HepG2 (cell line): ENCODE results near the gene ZNF653. TPM values are rescaled to one million over a fixed set of nuclear protein-coding genes. Genes with fewer than 3 reads are reported as not detected.

Source experiments
- GABPA ChIP-seq, 2 experiments: IDR thresholded peaks; 2 replicates each; pipeline ENCODE4 v1.6.1; 2011 to 2016; ENCODE audit warnings: low read depth in 2 of 2, low read length in 1 of 2, missing biosample characterization in 1 of 2, missing genetic modification characterization in 1 of 2
- HMGA1 ChIP-seq: sonication (generic); formaldehyde crosslinking; conservative IDR thresholded peaks from 2 replicates; pipeline ENCODE4 v1.4.0; 2020; ENCODE audit warnings: missing genetic modification reagents
- MEIS2 ChIP-seq: sonication (generic); formaldehyde crosslinking; IDR thresholded peaks from 2 replicates; pipeline ENCODE4 v1.9.0; 2021; ENCODE audit warnings: mild to moderate bottlenecking, missing genetic modification reagents
- POLR2AphosphoS5 ChIP-seq: IDR thresholded peaks from 2 replicates; pipeline ENCODE4 v1.6.1; 2012; ENCODE audit warnings: low read depth, low read length
- RNF2 ChIP-seq: fragments of 450-650 bp; conservative IDR thresholded peaks from 2 replicates; pipeline ENCODE4 v1.6.1; 2016; ENCODE audit warnings: low read depth
- TBX3 ChIP-seq: fragments of 450-650 bp; IDR thresholded peaks from 2 replicates; pipeline ENCODE4 v1.6.1; 2017; ENCODE audit warnings: antibody characterized with exemption, mild to moderate bottlenecking, inconsistent platforms, borderline replicate concordance
- ZMYM2 ChIP-seq: sonication (generic); formaldehyde crosslinking; IDR thresholded peaks from 2 replicates; pipeline ENCODE4 v1.8.0; 2022; ENCODE audit warnings: mild to moderate bottlenecking, missing genetic modification reagents
- ZNF235 ChIP-seq: sonication (generic); formaldehyde crosslinking; IDR thresholded peaks from 2 replicates; pipeline ENCODE4 v1.8.1; 2023; ENCODE audit warnings: mild to moderate bottlenecking, missing genetic modification reagents, borderline replicate concordance
- ZNF567 ChIP-seq: sonication (generic); formaldehyde crosslinking; IDR thresholded peaks from 2 replicates; pipeline ENCODE4 v1.8.1; 2023; ENCODE audit warnings: mild to moderate bottlenecking, missing genetic modification reagents, borderline replicate concordance
- polyA plus RNA-seq, 8 experiments: library from polyadenylated mRNA; depleted of rRNA in 3 of 8; stranded (reverse) in 7 of 8; unstranded in 1 of 8; fragments of >200 nt; fragmentation: Illumina TruSeq in 4 of 8; extraction: Trizol in 4 of 8; gene quantifications; 2 replicates each; pipeline versions ENCODE4 v1.2.1 to v1.2.3, GENCODE V29; 2011 to 2016; ENCODE audit warnings: low read depth in 4 of 8, missing spikeins in 1 of 8, mixed read lengths in 1 of 8; ENCODE audit not compliant: insufficient read depth in 1 of 8
- total RNA-seq, 5 experiments: library from RNA; depleted of rRNA; stranded (reverse); fragments of >200 nt; fragmentation: Illumina TruSeq; extraction: Trizol; gene quantifications; 2 replicates each; pipeline ENCODE4 v1.2.3, GENCODE V29; 2016; ENCODE audit warnings: low read depth in 1 of 5
- TF ChIP-seq, protein P1 (sequence below): sonication (generic); formaldehyde crosslinking; IDR thresholded peaks from 2 replicates; pipeline ENCODE4 v1.5.0; 2020; ENCODE audit warnings: mild to moderate bottlenecking, missing genetic modification reagents
- TF ChIP-seq, protein P2 (sequence below): sonication (generic); formaldehyde crosslinking; IDR thresholded peaks from 2 replicates; pipeline ENCODE4 v1.4.0; 2020; ENCODE audit warnings: missing genetic modification reagents
- TF ChIP-seq, protein P3 (sequence below): sonication (generic); formaldehyde crosslinking; IDR thresholded peaks from 2 replicates; pipeline ENCODE4 v1.5.0; 2020; ENCODE audit warnings: missing genetic modification reagents, mild to moderate bottlenecking, borderline replicate concordance
- TF ChIP-seq, protein P4 (sequence below): sonication (generic); formaldehyde crosslinking; IDR thresholded peaks from 2 replicates; pipeline ENCODE4 v1.4.0; 2020; ENCODE audit warnings: missing genetic modification reagents, borderline replicate concordance
- TF ChIP-seq, protein P5 (sequence below): sonication (generic); formaldehyde crosslinking; IDR thresholded peaks from 2 replicates; pipeline ENCODE4 v1.4.0; 2020; ENCODE audit warnings: missing genetic modification reagents

The ZNF653 gene
- total and polyA plus RNA-seq, 2 of the 13 experiments (the other 11 are each of a cell fraction or from before 2014, with no cell fraction given) = 4.7 to 7.1 TPM

DNA sequence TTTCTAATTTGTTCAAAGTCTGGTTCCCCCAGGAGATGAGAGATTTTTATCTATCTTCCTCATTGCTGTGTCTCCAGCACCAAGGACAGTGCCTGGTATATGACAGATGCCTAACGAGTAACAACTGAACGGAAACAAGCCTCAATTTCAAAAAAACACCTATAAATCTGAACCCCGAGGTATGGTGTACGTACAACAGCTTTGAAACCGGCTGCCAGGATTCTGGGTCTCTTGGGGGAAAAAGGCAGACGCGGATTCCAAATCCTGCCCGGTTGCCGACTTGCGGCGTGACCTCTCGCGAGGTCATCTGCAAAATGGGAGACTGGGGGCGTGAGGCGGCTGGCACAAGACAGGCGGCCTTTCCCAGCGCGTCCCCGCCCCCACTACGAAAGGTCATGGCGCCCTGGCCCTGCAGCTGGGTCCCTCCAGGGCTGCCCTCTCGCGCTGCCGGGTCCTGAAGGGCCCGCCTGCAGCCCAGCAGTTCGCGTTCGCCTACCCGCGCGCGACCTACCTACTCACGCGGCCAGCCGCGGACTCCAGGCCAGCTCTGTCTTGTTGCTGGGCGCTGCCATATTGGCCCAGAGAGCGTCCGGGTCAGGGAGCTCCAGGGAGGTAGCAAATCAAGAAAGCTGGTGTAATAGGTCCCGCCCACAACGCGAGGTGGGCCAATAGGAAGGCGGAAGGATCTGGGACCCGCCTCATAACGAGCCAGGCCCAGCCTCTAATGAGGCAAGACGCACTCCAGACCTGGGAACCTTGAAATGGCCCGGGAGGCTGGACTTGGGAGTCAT, 23.1 kb upstream of the ZNF653 start, which contains the start of gene ECSIT (continued):
- TF ChIP-seq, protein P1, sequence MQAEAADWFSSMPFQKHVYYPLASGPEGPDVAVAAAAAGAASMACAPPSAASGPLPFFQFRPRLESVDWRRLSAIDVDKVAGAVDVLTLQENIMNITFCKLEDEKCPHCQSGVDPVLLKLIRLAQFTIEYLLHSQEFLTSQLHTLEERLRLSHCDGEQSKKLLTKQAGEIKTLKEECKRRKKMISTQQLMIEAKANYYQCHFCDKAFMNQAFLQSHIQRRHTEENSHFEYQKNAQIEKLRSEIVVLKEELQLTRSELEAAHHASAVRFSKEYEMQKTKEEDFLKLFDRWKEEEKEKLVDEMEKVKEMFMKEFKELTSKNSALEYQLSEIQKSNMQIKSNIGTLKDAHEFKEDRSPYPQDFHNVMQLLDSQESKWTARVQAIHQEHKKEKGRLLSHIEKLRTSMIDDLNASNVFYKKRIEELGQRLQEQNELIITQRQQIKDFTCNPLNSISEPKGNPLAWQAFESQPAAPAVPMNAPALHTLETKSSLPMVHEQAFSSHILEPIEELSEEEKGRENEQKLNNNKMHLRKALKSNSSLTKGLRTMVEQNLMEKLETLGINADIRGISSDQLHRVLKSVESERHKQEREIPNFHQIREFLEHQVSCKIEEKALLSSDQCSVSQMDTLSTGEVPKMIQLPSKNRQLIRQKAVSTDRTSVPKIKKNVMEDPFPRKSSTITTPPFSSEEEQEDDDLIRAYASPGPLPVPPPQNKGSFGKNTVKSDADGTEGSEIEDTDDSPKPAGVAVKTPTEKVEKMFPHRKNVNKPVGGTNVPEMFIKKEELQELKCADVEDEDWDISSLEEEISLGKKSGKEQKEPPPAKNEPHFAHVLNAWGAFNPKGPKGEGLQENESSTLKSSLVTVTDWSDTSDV (CRISPR knock-in tag) = 0 out of 2 replicates have a peak, but pooled peaks have one; percentile 47
- TF ChIP-seq, protein P2, sequence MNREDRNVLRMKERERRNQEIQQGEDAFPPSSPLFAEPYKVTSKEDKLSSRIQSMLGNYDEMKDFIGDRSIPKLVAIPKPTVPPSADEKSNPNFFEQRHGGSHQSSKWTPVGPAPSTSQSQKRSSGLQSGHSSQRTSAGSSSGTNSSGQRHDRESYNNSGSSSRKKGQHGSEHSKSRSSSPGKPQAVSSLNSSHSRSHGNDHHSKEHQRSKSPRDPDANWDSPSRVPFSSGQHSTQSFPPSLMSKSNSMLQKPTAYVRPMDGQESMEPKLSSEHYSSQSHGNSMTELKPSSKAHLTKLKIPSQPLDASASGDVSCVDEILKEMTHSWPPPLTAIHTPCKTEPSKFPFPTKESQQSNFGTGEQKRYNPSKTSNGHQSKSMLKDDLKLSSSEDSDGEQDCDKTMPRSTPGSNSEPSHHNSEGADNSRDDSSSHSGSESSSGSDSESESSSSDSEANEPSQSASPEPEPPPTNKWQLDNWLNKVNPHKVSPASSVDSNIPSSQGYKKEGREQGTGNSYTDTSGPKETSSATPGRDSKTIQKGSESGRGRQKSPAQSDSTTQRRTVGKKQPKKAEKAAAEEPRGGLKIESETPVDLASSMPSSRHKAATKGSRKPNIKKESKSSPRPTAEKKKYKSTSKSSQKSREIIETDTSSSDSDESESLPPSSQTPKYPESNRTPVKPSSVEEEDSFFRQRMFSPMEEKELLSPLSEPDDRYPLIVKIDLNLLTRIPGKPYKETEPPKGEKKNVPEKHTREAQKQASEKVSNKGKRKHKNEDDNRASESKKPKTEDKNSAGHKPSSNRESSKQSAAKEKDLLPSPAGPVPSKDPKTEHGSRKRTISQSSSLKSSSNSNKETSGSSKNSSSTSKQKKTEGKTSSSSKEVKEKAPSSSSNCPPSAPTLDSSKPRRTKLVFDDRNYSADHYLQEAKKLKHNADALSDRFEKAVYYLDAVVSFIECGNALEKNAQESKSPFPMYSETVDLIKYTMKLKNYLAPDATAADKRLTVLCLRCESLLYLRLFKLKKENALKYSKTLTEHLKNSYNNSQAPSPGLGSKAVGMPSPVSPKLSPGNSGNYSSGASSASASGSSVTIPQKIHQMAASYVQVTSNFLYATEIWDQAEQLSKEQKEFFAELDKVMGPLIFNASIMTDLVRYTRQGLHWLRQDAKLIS (CRISPR knock-in tag) = no peak
- 0 out of 2 replicates have a peak, but pooled peaks have one; percentile 84 for TF ChIP-seq ZNF567 (CRISPR knock-in tag)
- TF ChIP-seq, protein P3, sequence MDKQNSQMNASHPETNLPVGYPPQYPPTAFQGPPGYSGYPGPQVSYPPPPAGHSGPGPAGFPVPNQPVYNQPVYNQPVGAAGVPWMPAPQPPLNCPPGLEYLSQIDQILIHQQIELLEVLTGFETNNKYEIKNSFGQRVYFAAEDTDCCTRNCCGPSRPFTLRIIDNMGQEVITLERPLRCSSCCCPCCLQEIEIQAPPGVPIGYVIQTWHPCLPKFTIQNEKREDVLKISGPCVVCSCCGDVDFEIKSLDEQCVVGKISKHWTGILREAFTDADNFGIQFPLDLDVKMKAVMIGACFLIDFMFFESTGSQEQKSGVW = no peak
- TF ChIP-seq, protein P4, sequence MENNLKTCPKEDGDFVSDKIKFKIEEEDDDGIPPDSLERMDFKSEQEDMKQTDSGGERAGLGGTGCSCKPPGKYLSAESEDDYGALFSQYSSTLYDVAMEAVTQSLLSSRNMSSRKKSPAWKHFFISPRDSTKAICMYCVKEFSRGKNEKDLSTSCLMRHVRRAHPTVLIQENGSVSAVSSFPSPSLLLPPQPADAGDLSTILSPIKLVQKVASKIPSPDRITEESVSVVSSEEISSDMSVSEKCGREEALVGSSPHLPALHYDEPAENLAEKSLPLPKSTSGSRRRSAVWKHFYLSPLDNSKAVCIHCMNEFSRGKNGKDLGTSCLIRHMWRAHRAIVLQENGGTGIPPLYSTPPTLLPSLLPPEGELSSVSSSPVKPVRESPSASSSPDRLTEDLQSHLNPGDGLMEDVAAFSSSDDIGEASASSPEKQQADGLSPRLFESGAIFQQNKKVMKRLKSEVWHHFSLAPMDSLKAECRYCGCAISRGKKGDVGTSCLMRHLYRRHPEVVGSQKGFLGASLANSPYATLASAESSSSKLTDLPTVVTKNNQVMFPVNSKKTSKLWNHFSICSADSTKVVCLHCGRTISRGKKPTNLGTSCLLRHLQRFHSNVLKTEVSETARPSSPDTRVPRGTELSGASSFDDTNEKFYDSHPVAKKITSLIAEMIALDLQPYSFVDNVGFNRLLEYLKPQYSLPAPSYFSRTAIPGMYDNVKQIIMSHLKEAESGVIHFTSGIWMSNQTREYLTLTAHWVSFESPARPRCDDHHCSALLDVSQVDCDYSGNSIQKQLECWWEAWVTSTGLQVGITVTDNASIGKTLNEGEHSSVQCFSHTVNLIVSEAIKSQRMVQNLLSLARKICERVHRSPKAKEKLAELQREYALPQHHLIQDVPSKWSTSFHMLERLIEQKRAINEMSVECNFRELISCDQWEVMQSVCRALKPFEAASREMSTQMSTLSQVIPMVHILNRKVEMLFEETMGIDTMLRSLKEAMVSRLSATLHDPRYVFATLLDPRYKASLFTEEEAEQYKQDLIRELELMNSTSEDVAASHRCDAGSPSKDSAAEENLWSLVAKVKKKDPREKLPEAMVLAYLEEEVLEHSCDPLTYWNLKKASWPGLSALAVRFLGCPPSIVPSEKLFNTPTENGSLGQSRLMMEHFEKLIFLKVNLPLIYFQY (CRISPR knock-in tag) = 0 out of 2 replicates have a peak, but pooled peaks have one; percentile 37
- TF ChIP-seq GABPA (IDR thresholded peaks at IDR 0.05; ENCODE audit: low read depth, low read length) = peak; percentile 74
- peak; percentile 93 for TF ChIP-seq GABPA (CRISPR knock-in tag; IDR thresholded peaks at IDR 0.05; ENCODE audit: low read depth)
- TF ChIP-seq, protein P5, sequence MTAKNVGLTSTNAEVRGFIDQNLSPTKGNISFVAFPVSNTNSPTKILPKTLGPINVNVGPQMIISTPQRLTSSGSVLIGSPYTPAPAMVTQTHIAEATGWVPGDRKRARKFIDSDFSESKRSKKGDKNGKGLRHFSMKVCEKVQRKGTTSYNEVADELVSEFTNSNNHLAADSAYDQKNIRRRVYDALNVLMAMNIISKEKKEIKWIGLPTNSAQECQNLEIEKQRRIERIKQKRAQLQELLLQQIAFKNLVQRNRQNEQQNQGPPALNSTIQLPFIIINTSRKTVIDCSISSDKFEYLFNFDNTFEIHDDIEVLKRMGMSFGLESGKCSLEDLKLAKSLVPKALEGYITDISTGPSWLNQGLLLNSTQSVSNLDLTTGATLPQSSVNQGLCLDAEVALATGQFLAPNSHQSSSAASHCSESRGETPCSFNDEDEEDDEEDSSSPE = peak; percentile 63; the same call in 1 of the 2 replicates
- peak; percentile 60; the same call in 1 of the 2 replicates for TF ChIP-seq MEIS2 (CRISPR knock-in tag)
- TF ChIP-seq TBX3 = no peak
- peak; percentile 64 for TF ChIP-seq POLR2AphosphoS5
- peak; percentile 57; the same call in 1 of the 2 replicates for TF ChIP-seq ZNF235 (CRISPR knock-in tag)
- TF ChIP-seq RNF2 = peak; percentile 72; the same call in 1 of the 2 replicates
- TF ChIP-seq ZMYM2 (CRISPR knock-in tag) = 0 out of 2 replicates have a peak, but pooled peaks have one; percentile 6
- TF ChIP-seq HMGA1 (CRISPR knock-in tag) = no peak
